WTC11 (cell line): ENCODE data around the gene SDK2.

Experiments
- CREM ChIP-seq: sonication (generic); formaldehyde crosslinking; IDR thresholded peaks from 2 replicates; pipeline ENCODE4 v1.8.1; 2022; ENCODE audit warnings: mild to moderate bottlenecking, missing genetic modification reagents, moderate library complexity
- CTCF ChIP-seq: fragments of 200-600 bp; IDR thresholded peaks from 2 replicates; pipeline ENCODE4 v1.8.0; 2022; ENCODE audit warnings: antibody characterized with exemption
- FOXJ3 ChIP-seq: sonication (generic); formaldehyde crosslinking; IDR thresholded peaks from 2 replicates; pipeline ENCODE4 v1.9.0; 2021; ENCODE audit warnings: missing genetic modification reagents, mild to moderate bottlenecking, borderline replicate concordance
- USF2 ChIP-seq: sonication (generic); formaldehyde crosslinking; IDR thresholded peaks from 2 replicates; pipeline ENCODE4 v1.8.1; 2023; ENCODE audit warnings: mild to moderate bottlenecking, missing genetic modification reagents, moderate library complexity

DNA sequence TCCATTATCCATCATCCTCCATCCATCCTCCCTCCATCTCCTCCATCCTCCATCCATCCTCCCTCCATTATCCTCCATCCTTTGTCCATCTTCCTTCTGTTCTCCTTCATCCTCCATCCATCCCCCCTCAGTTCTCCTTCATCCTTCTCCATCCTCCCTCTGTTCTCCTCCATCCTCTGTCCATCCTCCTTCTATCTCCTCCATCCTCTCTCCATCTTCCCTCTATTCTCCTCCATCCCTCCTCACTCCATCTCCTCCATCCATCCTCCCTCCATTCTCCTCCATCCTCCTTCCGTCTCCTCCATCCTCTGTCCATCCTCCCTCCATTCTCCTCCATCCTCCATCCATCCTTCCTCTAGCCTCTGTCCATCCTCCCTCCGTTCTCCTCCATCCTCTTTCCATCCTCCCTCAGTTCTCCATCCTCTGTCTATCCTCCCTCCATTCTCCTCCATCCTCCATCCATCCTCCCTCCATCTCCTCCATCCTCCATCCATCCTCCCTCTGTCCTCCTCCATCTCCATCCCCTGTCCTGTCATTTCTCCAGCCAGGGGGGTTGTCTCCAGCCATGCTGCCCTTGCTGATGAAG is 143.7 kb downstream of the SDK2 start:
- TF ChIP-seq CTCF (no peak), USF2 (CRISPR knock-in tag) (no peak), FOXJ3 (CRISPR knock-in tag) (no peak), CREM (CRISPR knock-in tag) (no peak)
